ENCODE measurements around the gene RRP36. TPM values are rescaled to one million over a fixed set of nuclear protein-coding genes. Genes with fewer than 3 reads are reported as not detected.
A peak's percentile ranks its signal among the peaks of the same experiment; 100 is the strongest.

RRP36 gene
- total and polyA plus RNA-seq, 9 of the 15 experiments (the other 6 are each of a cell fraction or from before 2014, with no cell fraction given), result 27.6 to 150 (median 114) TPM

DNA sequence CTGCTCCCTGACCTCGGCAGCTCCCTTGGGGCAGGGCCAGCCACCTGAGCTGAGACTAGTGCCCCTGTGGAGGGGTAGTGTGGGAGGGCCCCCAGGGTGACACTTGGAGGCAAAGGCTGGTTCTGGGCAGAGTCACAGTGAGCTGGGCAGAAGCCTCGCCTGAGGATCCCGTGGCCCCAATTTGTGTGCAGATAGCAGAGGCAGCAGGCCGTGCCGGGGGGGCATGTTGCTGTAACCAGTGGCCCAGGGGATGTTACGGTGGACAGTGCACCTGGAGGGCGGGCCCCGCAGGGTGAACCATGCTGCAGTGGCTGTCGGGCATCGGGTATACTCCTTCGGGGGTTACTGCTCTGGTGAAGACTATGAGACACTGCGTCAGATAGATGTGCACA is 4.5 kb upstream of the RRP36 start:
- peak overlapping the region; percentile 1 to 82; a peak in 3 of 4 replicates for H3K9ac ChIP-seq (ENCODE audit: insufficient read depth in 1 of 2, low read depth in 2 of 2, low read length in 2 of 2)
- H3K79me2 ChIP-seq (ENCODE audit: control insufficient read depth, insufficient read depth, low read length), result peaks cover 62% of the 10 kb centered on the region
- peaks cover 61% of the 10 kb centered on the region for H3K36me3 ChIP-seq (ENCODE audit: control insufficient read depth, insufficient read depth, low read length)
- H3K4me2 ChIP-seq (ENCODE audit: insufficient read depth, low read length), result peak overlapping the region; percentile 0; the same call in 1 of the 2 replicates
- POLR2A ChIA-PET, result interaction anchor here (0.6 kb wide), 4 partner anchors 13 to 254 kb away, joined by 3 to 4 read pairs (median 3); no protein-coding TSS in a partner anchor
- no peaks in the 10 kb centered on the region for H3K9me1 ChIP-seq (ENCODE audit: control insufficient read depth, insufficient read depth, low read length)
- DNase-seq (ENCODE audit: extremely low read depth in 1 of 4, low spot score in 3 of 4) (no peak), FAIRE-seq (no peak), ATAC-seq (no peak)
- 91% methylated on average over 12 of the region's 12 CpGs for WGBS (ENCODE audit: insufficient coverage, low coverage, missing lambda C conversion rate)
- H4K20me1 ChIP-seq (replicated peaks; ENCODE audit: control insufficient read depth, insufficient read depth, low read length), result peaks cover 4% of the 10 kb centered on the region; the same call in 1 of the 2 replicates
- peaks cover 44 to 53% of the 10 kb centered on the region in 2 experiments for H3K4me1 ChIP-seq (replicated peaks in 1 of 2; ENCODE audit: control insufficient read depth in 2 of 2, insufficient read depth in 2 of 2, low read length in 2 of 2)
- intact Hi-C loops (cut with micrococcal nuclease) (no loop called here), in situ Hi-C loops (cut with MboI) (no loop called here)
- H3K4me3 ChIP-seq, result no peak overlapping the region
- peak overlapping the region; percentile 20; the same call in 1 of the 3 replicates for H3K27ac ChIP-seq (ENCODE audit: extremely low read depth, low read depth, low read length)
- no peak overlapping the region for H2AFZ ChIP-seq (ENCODE audit: low read depth, low read length)
- CTCF ChIA-PET (ENCODE audit: low intra/inter-chr PET ratio), result no interaction called here
- no peaks in the 10 kb centered on the region for H3K27me3 ChIP-seq (ENCODE audit: control insufficient read depth in 2 of 2, insufficient read depth in 2 of 2, low read length in 2 of 2)
- BruUV-seq (replicated peaks), result no TSS peak
- no peaks in the 10 kb centered on the region for H3K9me3 ChIP-seq (replicated peaks; ENCODE audit: control insufficient read depth, insufficient read depth, low read depth, low read length)
- TF ChIP-seq, protein P1, sequence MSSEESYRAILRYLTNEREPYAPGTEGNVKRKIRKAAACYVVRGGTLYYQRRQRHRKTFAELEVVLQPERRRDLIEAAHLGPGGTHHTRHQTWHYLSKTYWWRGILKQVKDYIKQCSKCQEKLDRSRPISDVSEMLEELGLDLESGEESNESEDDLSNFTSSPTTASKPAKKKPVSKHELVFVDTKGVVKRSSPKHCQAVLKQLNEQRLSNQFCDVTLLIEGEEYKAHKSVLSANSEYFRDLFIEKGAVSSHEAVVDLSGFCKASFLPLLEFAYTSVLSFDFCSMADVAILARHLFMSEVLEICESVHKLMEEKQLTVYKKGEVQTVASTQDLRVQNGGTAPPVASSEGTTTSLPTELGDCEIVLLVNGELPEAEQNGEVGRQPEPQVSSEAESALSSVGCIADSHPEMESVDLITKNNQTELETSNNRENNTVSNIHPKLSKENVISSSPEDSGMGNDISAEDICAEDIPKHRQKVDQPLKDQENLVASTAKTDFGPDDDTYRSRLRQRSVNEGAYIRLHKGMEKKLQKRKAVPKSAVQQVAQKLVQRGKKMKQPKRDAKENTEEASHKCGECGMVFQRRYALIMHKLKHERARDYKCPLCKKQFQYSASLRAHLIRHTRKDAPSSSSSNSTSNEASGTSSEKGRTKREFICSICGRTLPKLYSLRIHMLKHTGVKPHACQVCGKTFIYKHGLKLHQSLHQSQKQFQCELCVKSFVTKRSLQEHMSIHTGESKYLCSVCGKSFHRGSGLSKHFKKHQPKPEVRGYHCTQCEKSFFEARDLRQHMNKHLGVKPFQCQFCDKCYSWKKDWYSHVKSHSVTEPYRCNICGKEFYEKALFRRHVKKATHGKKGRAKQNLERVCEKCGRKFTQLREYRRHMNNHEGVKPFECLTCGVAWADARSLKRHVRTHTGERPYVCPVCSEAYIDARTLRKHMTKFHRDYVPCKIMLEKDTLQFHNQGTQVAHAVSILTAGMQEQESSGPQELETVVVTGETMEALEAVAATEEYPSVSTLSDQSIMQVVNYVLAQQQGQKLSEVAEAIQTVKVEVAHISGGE (CRISPR knock-in tag; IDR thresholded peaks at IDR 0.05), result no peak
- TF ChIP-seq ETV1 (tag; conservative IDR thresholded peaks at IDR 0.05; ENCODE audit: low read depth), result no peak
- TF ChIP-seq ZNF121 (CRISPR knock-in tag; conservative IDR thresholded peaks at IDR 0.05), result no peak
- TF ChIP-seq, protein P2, sequence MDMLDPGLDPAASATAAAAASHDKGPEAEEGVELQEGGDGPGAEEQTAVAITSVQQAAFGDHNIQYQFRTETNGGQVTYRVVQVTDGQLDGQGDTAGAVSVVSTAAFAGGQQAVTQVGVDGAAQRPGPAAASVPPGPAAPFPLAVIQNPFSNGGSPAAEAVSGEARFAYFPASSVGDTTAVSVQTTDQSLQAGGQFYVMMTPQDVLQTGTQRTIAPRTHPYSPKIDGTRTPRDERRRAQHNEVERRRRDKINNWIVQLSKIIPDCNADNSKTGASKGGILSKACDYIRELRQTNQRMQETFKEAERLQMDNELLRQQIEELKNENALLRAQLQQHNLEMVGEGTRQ (CRISPR knock-in tag; IDR thresholded peaks at IDR 0.05), result no peak
- TF ChIP-seq CSDE1 (IDR thresholded peaks at IDR 0.05), result no peak
- TF ChIP-seq SMAD3 (CRISPR knock-in tag; conservative IDR thresholded peaks at IDR 0.05), result no peak
- TF ChIP-seq ZNF124 (CRISPR knock-in tag; IDR thresholded peaks at IDR 0.05), result no peak
- no peak for TF ChIP-seq SRSF3 (IDR thresholded peaks at IDR 0.05; ENCODE audit: insufficient read depth, low read length)
- TF ChIP-seq FOXP1 (CRISPR knock-in tag; IDR thresholded peaks at IDR 0.05), result no peak
- no peak for TF ChIP-seq HNRNPLL (IDR thresholded peaks at IDR 0.05; ENCODE audit: low read depth, low read length, poor library complexity, severe bottlenecking)
- TF ChIP-seq, protein P3, sequence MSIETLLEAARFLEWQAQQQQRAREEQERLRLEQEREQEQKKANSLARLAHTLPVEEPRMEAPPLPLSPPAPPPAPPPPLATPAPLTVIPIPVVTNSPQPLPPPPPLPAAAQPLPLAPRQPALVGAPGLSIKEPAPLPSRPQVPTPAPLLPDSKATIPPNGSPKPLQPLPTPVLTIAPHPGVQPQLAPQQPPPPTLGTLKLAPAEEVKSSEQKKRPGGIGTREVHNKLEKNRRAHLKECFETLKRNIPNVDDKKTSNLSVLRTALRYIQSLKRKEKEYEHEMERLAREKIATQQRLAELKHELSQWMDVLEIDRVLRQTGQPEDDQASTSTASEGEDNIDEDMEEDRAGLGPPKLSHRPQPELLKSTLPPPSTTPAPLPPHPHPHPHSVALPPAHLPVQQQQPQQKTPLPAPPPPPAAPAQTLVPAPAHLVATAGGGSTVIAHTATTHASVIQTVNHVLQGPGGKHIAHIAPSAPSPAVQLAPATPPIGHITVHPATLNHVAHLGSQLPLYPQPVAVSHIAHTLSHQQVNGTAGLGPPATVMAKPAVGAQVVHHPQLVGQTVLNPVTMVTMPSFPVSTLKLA (conservative IDR thresholded peaks at IDR 0.05), result no peak
- TF ChIP-seq MEF2D (tag; conservative IDR thresholded peaks at IDR 0.05; ENCODE audit: low read depth), result no peak
- no peak for TF ChIP-seq CAMTA2 (CRISPR knock-in tag; conservative IDR thresholded peaks at IDR 0.05)
- 0 out of 2 replicates have a peak, but pooled peaks have one; percentile 13 for TF ChIP-seq ZNF740 (CRISPR knock-in tag; IDR thresholded peaks at IDR 0.05)
- no peak for TF ChIP-seq ZNF740 (tag; IDR thresholded peaks at IDR 0.05)

Data from K562 (cell line).